Activated CD4-positive, alpha-beta T cell treated with anti-CD3 and anti-CD28 coated beads for 4 hours (primary cell): ENCODE data around the gene DHX9.
"Not testable (repeated sequence)": the region's sequence is repeated elsewhere in the genome, so short reads cannot be mapped to it uniquely, and the experiment has no call there.

Experiments used
- DNase-seq, 2 donors: peaks; one replicate each; pipeline ENCODE4 v3.0.0-alpha.2; 2020

Gene DHX9

GRCh38 chr1:182890927-182891610 lies 51.9 kb downstream of the DHX9 start:
- no peak for DNase-seq

GRCh38 chr1:182897696-182898095 lies 58.5 kb downstream of the DHX9 start:
- DNase-seq: no peak

- not testable (repeated sequence) for DNase-seq
These were observed 62.8 kb downstream of the DHX9 start for GRCh38 chr1:182901946-182902345.

GRCh38 chr1:182905321-182905720 lies 66.2 kb downstream of the DHX9 start:
- DNase-seq: no peak

- no peak for DNase-seq
These were observed 70.4 kb downstream of the DHX9 start for GRCh38 chr1:182909578-182909977.

DNA sequence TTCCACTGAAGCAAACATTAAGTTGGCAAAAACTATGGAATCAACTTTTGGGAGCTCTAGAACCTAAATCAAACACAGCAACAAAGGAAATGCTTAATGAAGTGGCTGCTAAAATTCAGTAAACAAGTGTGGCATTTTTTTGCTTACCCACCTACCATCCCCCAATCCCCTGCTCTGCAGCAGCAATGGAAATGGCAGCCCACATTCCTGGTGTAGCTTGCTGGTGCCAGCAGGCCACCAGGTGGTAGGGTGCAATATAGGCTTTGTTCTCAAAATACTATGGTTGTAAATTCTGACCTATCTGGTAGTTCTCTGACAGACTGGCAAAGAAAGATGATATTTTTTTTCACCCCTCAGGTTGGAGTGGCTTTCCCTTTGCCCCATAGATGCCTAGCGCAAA lies 71.0 kb downstream of the DHX9 start:
- no peak for DNase-seq

DNA sequence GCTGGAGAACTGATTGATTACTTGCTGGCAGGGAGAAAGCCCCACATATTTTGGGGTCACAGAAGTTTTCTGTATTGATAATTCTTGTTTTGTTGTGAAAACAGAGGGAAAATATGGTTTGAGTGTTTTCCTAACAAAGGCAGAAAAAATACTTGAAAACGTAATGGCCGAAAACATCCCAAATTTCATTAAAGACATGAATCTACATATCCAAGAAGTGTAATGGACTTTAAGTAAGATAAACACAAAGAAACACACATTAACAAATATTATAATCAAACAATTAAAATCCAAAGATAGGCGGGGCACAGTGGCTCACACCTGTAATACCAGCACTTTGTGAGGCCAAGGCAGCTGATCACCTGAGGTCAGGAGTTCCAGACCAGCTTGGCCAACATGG lies 74.3 kb downstream of the DHX9 start:
- no peak for DNase-seq

DNA sequence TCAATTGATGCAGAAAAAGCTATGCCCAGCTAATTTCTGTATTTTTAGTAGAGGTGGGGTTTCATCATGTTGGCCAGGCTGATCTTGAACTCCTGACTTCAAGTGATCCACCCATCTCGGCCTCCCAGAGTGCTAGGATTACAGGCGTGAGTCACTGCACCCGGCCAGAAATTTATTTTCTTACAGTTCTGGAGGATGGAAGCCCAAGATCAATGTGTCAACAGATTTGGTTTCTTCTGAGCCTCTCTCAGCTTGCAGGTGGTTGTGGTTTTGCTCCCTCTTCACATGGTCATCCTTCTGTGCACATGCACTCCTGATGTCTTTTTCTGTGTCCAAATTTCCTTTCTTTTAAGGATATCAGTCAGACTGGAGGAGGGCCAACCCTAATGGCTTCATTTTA lies 78.2 kb downstream of the DHX9 start:
- no peak for DNase-seq

- DNase-seq: no peak
These were observed 86.5 kb downstream of the DHX9 start for GRCh38 chr1:182925661-182926060.

GRCh38 chr1:182927693-182928433 lies 88.7 kb downstream of the DHX9 start:
- DNase-seq: no peak

DNA sequence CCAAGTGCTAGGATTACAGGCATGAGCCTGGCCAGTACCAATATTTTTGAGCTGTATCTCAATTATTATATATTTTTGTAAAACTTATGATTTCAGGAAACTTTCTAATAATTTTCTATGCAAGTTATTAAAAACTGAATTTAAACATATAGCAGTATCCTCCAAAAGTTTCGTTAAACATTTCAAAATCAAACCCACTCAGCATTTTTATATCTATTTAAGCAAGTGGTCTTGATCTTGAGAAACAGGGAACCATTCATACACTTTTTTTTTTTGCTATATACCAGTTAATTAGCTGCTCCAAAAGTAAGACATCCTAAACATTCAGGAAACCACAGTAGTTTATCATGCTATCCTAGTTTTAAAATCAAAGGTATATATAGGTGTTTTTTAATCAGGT lies 91.8 kb downstream of the DHX9 start:
- no peak for DNase-seq

GRCh38 chr1:182935716-182936115 lies 96.6 kb downstream of the DHX9 start:
- DNase-seq: no peak
